Stimulated activated CD8-positive, alpha-beta memory T cell treated with anti-CD3 and anti-CD28 coated beads, Interleukin-12 subunit alpha, Interleukin-12 subunit beta, amount 100 ng/mL, for 1 hour (primary cell): ENCODE results near the gene PPM1L.

Experiments
- DNase-seq: peaks from one replicate; pipeline ENCODE4 v3.0.0-alpha.2; 2020; ENCODE audit warnings: low read depth

Gene PPM1L

GRCh38 chr3:161043336-161044035, 287.5 kb downstream of the PPM1L start:
- DNase-seq, result no peak

- no peak for DNase-seq
Measured at GRCh38 chr3:161049683-161050248, 293.7 kb downstream of the PPM1L start.

- no peak for DNase-seq
Measured at GRCh38 chr3:161050935-161051334, 294.9 kb downstream of the PPM1L start.

- DNase-seq, result no peak
Measured at GRCh38 chr3:161051856-161052255, 295.8 kb downstream of the PPM1L start.

DNA sequence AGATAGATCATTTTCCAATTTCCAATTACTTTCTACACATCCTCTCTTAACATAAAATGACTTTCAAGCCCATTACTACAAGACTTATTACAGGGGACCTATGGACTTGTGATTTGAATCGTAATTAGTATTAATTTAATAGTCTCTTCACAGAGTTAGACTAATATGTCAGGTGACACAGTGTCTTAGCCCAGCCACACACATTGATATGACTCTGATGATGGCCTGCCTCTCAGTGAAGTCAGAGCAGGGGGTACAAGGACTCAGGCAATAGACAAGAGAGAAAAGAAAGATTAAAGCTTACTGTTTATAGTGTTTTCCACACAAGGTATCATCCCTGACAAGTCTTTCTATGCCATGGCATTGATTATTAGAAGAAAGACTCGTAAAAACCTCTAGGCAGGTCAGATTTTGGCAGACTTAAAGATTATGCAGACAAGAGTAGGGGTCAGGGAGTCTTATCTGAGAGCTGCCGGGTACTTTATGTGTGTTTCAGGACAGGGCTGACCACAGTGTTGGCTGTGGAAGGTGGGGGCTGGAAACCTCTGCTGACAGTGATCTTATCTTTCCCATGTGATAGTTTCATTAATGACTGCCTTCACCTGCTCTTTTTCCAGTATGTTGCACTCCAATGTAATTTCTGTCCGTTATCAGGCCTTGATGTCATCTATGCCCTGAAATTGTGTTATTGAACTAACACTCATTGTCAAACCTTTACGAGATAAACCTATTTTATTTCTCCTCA, 299.0 kb downstream of the PPM1L start:
- no peak for DNase-seq

DNA sequence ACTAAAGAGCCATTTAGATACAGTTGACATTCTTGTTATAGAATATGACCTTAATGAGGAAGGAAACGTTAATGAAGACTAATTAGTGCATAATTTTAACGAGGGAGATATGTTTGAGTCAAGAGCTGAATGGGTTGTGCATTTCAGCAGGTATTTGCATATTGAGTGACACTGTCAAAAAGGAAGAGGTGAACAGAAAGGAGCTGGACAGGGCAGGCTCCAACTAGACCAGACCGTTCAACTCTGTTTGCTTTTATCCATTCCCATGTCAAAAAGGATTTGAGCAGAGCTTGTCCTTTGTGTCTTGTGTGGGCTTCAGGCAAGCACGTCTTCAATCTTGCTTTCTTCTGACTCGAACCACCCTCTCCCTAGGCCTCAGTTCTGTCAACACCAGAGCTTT, 308.4 kb downstream of the PPM1L start:
- no peak for DNase-seq

DNA sequence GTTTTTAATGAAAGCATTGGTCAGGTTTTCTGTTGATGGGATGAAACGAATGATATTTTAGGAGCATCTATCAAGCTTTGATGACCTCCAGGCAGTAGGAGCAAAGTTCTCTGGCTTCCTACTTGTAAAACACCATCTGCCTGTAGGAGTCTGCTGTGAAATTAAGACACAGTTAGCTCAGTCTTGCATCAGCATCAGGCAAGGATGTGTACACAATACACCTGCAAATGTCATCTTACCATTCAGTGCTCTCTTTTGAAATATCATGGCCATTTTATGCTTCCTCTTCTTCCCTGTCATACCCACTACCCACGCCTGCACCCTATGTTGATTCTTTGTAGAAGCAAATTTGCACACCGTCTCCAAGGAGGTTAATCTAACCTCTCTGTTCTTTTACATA, 310.9 kb downstream of the PPM1L start:
- no peak for DNase-seq

DNA sequence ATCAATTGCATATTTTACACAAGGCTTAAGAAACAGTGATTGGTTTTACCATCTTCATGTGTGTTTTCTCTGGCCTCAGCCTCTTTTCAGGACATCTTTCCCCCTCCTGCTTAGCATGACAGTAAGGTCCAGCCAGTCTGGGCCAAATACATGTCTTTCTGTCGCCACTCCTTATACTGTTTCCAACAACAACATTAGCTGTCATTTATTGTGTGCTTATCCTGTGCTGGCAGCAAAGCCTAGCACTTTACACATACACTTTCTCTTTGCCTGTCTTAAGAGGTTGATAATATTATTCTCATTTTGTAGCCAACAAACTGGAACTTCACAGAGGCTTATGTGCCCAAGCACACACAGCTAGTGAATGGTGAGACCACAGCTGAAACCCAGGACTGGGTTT, 311.3 kb downstream of the PPM1L start:
- DNase-seq, result no peak

DNA sequence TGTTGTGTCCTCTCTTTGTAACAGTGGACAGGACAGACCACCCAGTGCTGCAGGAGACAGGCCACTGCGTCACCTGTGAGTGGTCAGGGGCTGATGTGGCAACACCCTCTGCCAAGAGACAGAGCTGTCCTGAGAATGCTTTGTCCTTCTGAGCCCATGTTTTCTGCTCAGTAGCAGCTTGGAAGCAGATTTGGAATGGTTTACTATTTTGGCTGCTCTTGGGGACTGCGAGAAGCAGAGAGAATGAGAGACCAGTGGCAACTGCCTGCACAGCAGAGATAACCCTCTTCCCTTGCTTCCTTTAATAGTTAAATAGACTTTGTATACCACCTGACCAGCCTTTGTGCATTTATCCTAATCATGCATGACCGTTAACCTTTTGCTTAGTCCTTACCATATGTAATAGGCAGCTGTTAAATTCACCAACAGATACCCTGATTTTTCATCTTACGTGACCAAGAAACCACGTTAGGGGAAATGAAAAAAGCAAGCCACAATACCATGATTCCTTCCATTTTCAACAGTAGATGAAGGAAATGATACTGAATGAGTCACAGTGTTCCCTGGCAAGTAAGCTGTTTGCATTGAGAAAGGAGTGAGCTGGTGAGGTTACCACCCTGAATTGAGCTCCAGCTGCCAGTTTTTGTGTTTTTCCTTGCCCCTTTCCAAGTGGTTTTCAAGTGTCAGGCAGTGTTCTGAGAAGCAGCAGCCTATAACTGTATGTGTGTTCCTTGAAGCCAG, 313.6 kb downstream of the PPM1L start:
- DNase-seq, result no peak

DNA sequence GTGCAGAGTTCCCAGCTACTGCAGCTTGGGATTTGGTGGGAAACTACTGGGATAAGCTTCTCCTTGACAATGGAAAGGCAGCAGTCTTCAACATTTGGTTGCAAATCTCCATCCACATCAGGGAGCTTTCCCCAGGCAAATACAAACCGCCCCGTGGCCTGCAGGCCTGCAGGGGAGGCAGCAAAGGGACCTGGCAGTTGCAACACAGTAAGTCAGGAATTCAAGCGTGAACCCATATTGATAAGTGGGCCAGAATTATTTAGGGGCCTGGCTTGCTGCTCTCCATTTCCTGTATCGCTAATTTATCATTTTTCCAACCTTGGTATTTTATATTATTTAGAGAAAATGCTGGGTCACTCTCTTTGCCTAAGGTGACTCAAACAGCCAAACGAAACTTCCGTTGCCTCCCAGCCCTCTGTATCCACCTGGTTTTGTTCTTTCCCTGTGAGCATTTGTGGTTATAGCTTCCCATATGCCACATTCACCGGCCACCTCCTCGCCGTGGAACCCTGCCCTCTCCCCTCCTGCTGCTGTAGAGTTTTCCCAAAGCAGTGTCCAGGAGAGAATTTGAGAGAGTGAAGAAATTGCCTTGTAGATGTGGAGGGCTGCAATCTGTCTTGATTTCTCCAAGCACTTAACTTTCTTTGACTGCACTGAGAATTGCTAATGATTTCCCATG, 314.4 kb downstream of the PPM1L start:
- no peak for DNase-seq

GRCh38 chr3:161070980-161071663, 315.1 kb downstream of the PPM1L start:
- DNase-seq, result no peak

DNA sequence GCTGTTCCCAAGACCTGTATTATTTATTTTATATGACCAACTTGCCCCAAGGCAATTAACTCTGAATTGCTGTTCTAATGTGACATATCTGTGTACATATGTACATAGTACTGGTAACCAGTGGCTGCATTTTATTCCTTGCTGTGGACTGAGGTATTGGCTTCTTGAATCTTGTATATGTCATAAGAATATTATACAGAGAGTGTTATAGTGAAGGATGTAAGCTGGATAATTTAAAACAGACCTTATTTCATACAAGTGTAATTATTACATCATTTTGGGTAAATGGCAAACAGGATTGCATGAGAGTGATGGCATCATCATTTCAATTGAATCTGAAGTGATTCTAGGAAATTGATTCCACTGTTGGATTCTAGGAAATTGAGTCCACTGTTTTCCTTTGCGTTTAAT, 316.2 kb downstream of the PPM1L start:
- no peak for DNase-seq

DNA sequence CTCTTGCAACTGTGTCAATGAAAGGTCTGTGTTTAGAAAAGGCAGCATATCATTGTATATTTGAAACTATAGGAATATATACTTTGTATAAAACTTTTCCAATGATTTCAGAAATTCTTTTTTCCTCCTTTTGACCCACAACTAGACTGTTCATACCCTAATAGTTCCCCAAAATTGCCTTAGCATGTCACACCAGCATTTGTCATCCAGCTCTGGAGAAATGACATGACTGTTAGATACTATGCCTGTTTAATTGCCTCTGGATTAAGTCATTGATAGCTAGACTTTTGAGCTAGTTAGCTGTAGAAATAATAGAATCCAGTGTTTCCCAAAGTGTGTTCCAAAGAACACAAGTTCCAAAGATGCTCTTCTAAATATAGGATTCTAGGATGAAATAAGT, 316.7 kb downstream of the PPM1L start:
- no peak for DNase-seq

DNA sequence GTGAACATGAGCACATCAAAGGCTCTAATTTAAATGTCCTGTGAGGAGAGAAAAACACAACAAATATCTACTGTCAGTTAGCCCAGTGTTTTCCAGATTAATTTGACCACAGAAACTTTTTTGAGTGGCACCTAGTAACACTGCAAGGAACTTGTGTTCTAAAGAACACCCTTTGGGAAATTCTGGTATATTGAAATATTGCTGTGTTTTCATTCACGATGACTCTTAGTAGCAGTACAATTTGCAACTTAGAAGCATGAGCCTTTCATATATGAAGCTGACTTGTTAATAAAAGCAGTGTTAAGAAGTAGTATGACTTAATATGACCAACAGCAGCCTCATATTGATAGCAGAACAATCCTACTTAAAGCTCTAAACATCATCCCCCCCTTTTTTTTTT, 317.1 kb downstream of the PPM1L start:
- DNase-seq, result no peak

DNA sequence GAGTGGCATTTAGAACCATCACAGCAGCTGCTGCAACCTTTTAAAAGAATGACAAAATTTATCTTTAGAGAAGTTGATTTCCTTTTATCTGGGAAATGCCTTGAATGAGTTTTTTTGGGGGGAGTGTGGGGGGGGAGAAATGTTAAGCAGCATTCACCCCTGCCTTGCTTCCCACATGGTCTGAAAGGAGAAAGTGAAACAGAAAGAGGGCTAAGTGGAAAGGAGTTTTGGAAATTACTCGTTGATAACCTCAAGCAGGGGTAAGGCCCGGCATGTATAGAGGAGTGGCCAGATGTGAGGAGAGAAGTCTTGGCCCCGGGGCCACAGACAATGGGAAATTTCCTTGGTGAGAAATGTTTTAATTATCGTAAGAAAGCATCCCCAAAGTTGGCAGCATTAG, 325.6 kb downstream of the PPM1L start:
- no peak for DNase-seq

DNA sequence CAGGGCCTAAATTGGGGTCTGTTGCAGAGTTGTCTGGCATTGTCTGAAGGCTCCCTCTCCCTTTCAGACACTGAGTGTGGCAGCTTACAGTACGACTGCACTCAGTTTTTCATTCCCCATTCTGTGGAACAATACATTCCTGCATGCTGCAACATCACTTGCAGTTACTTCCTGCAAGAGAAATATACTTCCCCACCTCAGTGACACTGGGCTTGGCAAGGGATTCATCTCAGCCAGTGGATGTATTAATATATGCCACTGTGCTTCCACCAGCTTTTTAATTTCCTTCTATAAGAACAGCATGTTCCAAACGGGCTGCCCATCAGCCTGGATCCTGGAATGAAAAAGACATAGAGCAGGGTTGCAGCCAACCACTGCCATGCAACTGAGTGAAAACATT, 326.0 kb downstream of the PPM1L start:
- no peak for DNase-seq

DNA sequence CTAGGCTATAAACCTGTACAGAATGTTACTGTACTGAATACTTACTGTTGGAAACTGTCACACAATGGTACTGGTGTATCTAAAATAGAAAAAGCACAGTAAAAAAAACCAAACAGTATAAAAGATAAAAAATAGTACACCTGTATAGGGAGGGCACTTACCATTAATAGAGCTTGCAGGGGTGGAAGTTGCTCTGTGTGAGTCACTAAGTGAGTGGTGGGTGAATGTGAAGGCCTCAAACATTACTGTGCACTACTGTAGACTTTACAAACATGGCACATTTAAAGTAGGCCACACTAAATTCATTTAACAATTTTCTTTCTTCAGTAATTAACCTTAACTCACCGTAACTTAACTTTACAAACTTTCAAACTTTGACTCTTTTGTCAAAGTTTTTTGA, 327.1 kb downstream of the PPM1L start:
- no peak for DNase-seq

DNA sequence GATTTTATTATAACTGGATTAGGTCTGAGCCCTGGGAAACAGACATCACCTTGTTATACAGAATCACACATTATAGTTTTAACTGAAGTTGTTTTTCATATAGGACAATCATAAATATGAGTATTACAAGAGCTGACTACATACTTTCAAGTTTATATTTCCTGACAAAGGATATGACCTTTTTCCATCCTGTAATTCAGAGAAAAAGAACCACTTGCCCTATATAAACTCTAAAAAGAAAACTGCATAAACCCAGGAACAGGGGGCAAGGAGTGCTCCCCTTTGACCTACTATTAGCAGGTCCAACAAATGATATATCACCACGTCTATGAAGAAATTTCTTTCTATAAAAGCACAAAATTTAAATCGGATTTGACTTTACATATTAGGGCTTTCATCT, 328.2 kb downstream of the PPM1L start:
- no peak for DNase-seq

- DNase-seq, result no peak
Measured at GRCh38 chr3:161093895-161094294, 337.9 kb downstream of the PPM1L start.

DNA sequence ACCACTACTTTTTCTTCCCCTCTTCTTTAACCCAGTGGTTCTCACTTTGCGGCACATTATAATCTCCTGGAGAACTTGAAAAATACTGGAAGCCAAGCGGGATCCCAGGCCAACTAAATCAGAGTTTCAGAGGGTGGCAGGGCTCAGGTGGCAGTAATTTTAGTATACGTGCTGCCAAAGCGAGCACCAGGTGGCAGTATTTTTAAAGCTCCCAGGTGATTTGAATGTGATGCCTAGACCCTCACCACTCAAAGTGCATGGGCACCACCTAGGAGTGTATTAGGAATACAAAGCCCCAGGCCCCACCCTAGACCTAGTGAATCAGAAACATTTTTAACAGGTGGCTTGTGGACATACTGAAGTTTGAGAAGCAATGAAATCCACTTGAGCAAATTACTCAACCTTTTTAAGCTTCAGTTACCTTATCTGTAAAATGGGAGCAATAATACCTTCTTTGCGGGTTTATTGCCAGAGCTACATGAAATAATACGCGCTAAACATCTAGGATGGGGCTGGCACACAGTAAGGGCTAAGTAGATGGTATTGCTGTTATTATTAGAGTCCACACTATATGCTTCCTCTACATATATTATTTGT, 340.8 kb downstream of the PPM1L start:
- no peak for DNase-seq

GRCh38 chr3:161100994-161101393, 345.0 kb downstream of the PPM1L start:
- no peak for DNase-seq
